Measurements from ENCODE around the gene C19orf85. TPM values are rescaled to one million over a fixed set of nuclear protein-coding genes. Genes with fewer than 3 reads are reported as not detected.

C19orf85 gene
- total RNA-seq, 1 donor from 2014 or later, result not detected

- peaks cover 67% of the 10 kb centered on the region for H3K4me1 ChIP-seq
- H3K27me3 ChIP-seq, result no peaks in the 10 kb centered on the region
- H3K4me3 ChIP-seq, result peak overlapping the region; percentile 58 to 64
- H3K27ac ChIP-seq, result peak overlapping the region; percentile 95
- DNase-seq (ENCODE audit: extremely low spot score in 2 of 2), result no peak
- no peaks in the 10 kb centered on the region for H3K36me3 ChIP-seq
- H3K9me3 ChIP-seq, result no peaks in the 10 kb centered on the region
- TF ChIP-seq POLR2A (IDR thresholded peaks at IDR 0.05) (no peak), CTCF (IDR thresholded peaks at IDR 0.05) (no peak), POLR2AphosphoS5 (IDR thresholded peaks at IDR 0.05; ENCODE audit: insufficient read depth in 1 of 2, low read depth in 1 of 2) (no peak)
- intact Hi-C loops (cut with DNase I), result no loop called here
These were observed 21.0 kb upstream of the C19orf85 start for GRCh38 chr19:55485439-55486011.

GRCh38 chr19:55484593-55485438 lies 20.3 kb upstream of the C19orf85 start, which contains the start of gene NAT14:
TSS of gene NAT14 (plus strand) at chr19:55485188. CDS start at chr19:55485709, 521 bp downstream.
- intact Hi-C loops (cut with DNase I), result no loop called here
- Histone ChIP-seq H3K4me1 (peaks cover 63% of the 10 kb centered on the region), H3K27ac (peak within 1 kb of the TSS; percentile 95), H3K4me3 (peak within 1 kb of the TSS; percentile 58 to 64), H3K9me3 (no peaks in the 10 kb centered on the region), H3K27me3 (no peaks in the 10 kb centered on the region), H3K36me3 (no peaks in the 10 kb centered on the region)
- TF ChIP-seq POLR2A (IDR thresholded peaks at IDR 0.05) (no peak), CTCF (IDR thresholded peaks at IDR 0.05) (no peak), POLR2AphosphoS5 (IDR thresholded peaks at IDR 0.05; ENCODE audit: insufficient read depth in 1 of 2, low read depth in 1 of 2) (peak in 1 of 2 donors; percentile 54)
- no peak for DNase-seq (ENCODE audit: extremely low spot score in 2 of 2)

GRCh38 chr19:55483706-55484592 lies 19.4 kb upstream of the C19orf85 start:
- no peaks in the 10 kb centered on the region for H3K27me3 ChIP-seq
- H3K4me3 ChIP-seq, result peak overlapping the region; percentile 58 to 64
- peaks cover 55% of the 10 kb centered on the region for H3K4me1 ChIP-seq
- TF ChIP-seq POLR2AphosphoS5 (IDR thresholded peaks at IDR 0.05; ENCODE audit: insufficient read depth in 1 of 2, low read depth in 1 of 2) (no peak), POLR2A (IDR thresholded peaks at IDR 0.05) (no peak), CTCF (IDR thresholded peaks at IDR 0.05) (no peak)
- intact Hi-C loops (cut with DNase I), result no loop called here
- DNase-seq (ENCODE audit: extremely low spot score in 2 of 2), result no peak
- H3K27ac ChIP-seq, result no peak overlapping the region
- H3K36me3 ChIP-seq, result no peaks in the 10 kb centered on the region
- no peaks in the 10 kb centered on the region for H3K9me3 ChIP-seq

- no peak for DNase-seq (ENCODE audit: extremely low spot score in 2 of 2)
- intact Hi-C loops (cut with DNase I), result no loop called here
- H3K36me3 ChIP-seq, result no peaks in the 10 kb centered on the region
- H3K4me1 ChIP-seq, result peaks cover 49% of the 10 kb centered on the region
- no peak overlapping the region for H3K27ac ChIP-seq
- no peaks in the 10 kb centered on the region for H3K9me3 ChIP-seq
- H3K27me3 ChIP-seq, result no peaks in the 10 kb centered on the region
- no peak overlapping the region for H3K4me3 ChIP-seq
- no peak for TF ChIP-seq POLR2AphosphoS5 (IDR thresholded peaks at IDR 0.05; ENCODE audit: insufficient read depth in 1 of 2, low read depth in 1 of 2)
- TF ChIP-seq CTCF (IDR thresholded peaks at IDR 0.05), result no peak
- TF ChIP-seq POLR2A (IDR thresholded peaks at IDR 0.05), result no peak
These were observed 18.6 kb upstream of the C19orf85 start for GRCh38 chr19:55482967-55483705.
